Left lung (tissue), 10 donors: ENCODE data around the gene SACS. TPM values are rescaled to one million over a fixed set of nuclear protein-coding genes. Genes with fewer than 3 reads are reported as not detected.

ENCODE experiments used
- ATAC-seq: fragments of 200-7000 bp; cut with Tn5 transposase; one replicate; pipeline ENCODE4 v1.9.1; 2020; ENCODE audit warnings: moderate library complexity
- DNase-seq, 4 donors: peaks; one replicate each; pipeline ENCODE4 v3.0.0-alpha.2; 2013 to 2020
- H3K27ac ChIP-seq, 2 donors: fragments of 200-600 bp; sonication (generic) in 1 of 2; one replicate each; pipeline versions ENCODE4 v1.5.0 to v1.8.0; 2020 to 2021
- H3K27me3 ChIP-seq, 2 donors: fragments of 200-600 bp; sonication (generic) in 1 of 2; one replicate each; pipeline versions ENCODE4 v1.5.0 to v1.8.0; 2020 to 2021
- H3K36me3 ChIP-seq, 2 donors: fragments of 200-600 bp; sonication (generic) in 1 of 2; one replicate each; pipeline versions ENCODE4 v1.5.0 to v1.8.0; 2020 to 2021
- H3K4me1 ChIP-seq, 2 donors: fragments of 200-600 bp; one replicate each; pipeline ENCODE4 v1.8.0; 2021
- H3K4me3 ChIP-seq, 2 donors: fragments of 200-600 bp; sonication (generic) in 1 of 2; one replicate each; pipeline versions ENCODE4 v1.5.0 to v1.8.0; 2020 to 2021; ENCODE audit warnings: mild to moderate bottlenecking in 1 of 2
- H3K9me3 ChIP-seq, 2 donors: fragments of 200-600 bp; sonication (generic) in 1 of 2; one replicate each; pipeline versions ENCODE4 v1.5.0 to v1.8.0; 2020 to 2021
- CTCF ChIP-seq, 2 donors: fragments of 200-600 bp; sonication (generic) in 1 of 2; IDR thresholded peaks; one replicate each; pipeline versions ENCODE4 v1.5.0 to v1.8.0; 2021; ENCODE audit warnings: antibody characterized with exemption in 2 of 2
- intact Hi-C, 2 donors: fragments of 100-400 bp; cut with DNase I; formaldehyde crosslinking; loops; one replicate each; pipeline versions ENCODE4 v1.11.2 to v1.14.2; 2022
- polyA plus RNA-seq, 6 donors: library from polyadenylated mRNA; unstranded; fragments of 120-200 nt; gene quantifications; one replicate each; pipeline ENCODE4 v1.2.1, GENCODE V29; 2013; ENCODE audit not compliant: insufficient read length in 6 of 6
- total RNA-seq, 2 donors: library from RNA; stranded (reverse); fragmentation: NEBNext Ultra II Directional; extraction: Animal tissue kit (Norgen Biotek cat#: 25700); gene quantifications; one replicate each; pipeline ENCODE4 v1.2.1, GENCODE V29; 2021
- donor health status: DM: no; HTN: yes; CAD: no.
- donor health status: DM: no; HTN: no; CAD: no.

SACS gene
- total and polyA plus RNA-seq, 8 donors: 10.9 to 18.7 (median 15.9) TPM

- Histone ChIP-seq H3K27me3 (no peaks in the 10 kb centered on the region), H3K36me3 (no peaks in the 10 kb centered on the region), H3K9me3 (no peaks in the 10 kb centered on the region), H3K27ac (peak overlapping the region; percentile 20 to 68), H3K4me1 (peaks cover 10 to 29% of the 10 kb centered on the region in 2 donors), H3K4me3 (no peak overlapping the region)
- intact Hi-C loops: no loop called here
- DNase-seq (no peak), ATAC-seq (no peak)
- TF ChIP-seq CTCF (IDR thresholded peaks at IDR 0.05): no peak
Measured at GRCh38 chr13:23377579-23377978, 55.9 kb downstream of the SACS start.

GRCh38 chr13:23375001-23375971, 58.2 kb downstream of the SACS start:
- Histone ChIP-seq H3K27me3 (no peaks in the 10 kb centered on the region), H3K4me1 (peaks cover 8 to 29% of the 10 kb centered on the region in 2 donors), H3K27ac (peak overlapping the region; percentile 85 to 86), H3K4me3 (peak overlapping the region; percentile 65 to 86), H3K9me3 (no peaks in the 10 kb centered on the region), H3K36me3 (peaks cover 0 to 8% of the 10 kb centered on the region in 2 donors)
- peak; percentile 86 to 99 (median 96) for DNase-seq
- peak; percentile 99 for ATAC-seq
- intact Hi-C loops: no loop called here
- TF ChIP-seq CTCF (IDR thresholded peaks at IDR 0.05): peak in 1 of 2 donors; percentile 37

- H3K27ac ChIP-seq: no peak overlapping the region
- no peak overlapping the region for H3K4me3 ChIP-seq
- intact Hi-C loops: no loop called here
- DNase-seq (peak in 1 of 4 donors; percentile 66), ATAC-seq (no peak)
- peaks cover 0 to 16% of the 10 kb centered on the region in 2 donors for H3K4me1 ChIP-seq
- H3K36me3 ChIP-seq: peaks cover 0 to 35% of the 10 kb centered on the region in 2 donors
- H3K27me3 ChIP-seq: no peaks in the 10 kb centered on the region
- no peaks in the 10 kb centered on the region for H3K9me3 ChIP-seq
- no peak for TF ChIP-seq CTCF (IDR thresholded peaks at IDR 0.05)
Measured at GRCh38 chr13:23372264-23372906, 61.1 kb downstream of the SACS start.

GRCh38 chr13:23367907-23368306, 65.6 kb downstream of the SACS start:
- no peak overlapping the region for H3K4me3 ChIP-seq
- ATAC-seq (no peak), DNase-seq (no peak)
- H3K27ac ChIP-seq: no peak overlapping the region
- H3K4me1 ChIP-seq: no peaks in the 10 kb centered on the region
- intact Hi-C loops: no loop called here
- peaks cover 0 to 78% of the 10 kb centered on the region in 2 donors for H3K36me3 ChIP-seq
- no peaks in the 10 kb centered on the region for H3K9me3 ChIP-seq
- TF ChIP-seq CTCF (IDR thresholded peaks at IDR 0.05): no peak
- H3K27me3 ChIP-seq: no peaks in the 10 kb centered on the region

GRCh38 chr13:23365652-23366051, 67.8 kb downstream of the SACS start:
- intact Hi-C loops: no loop called here
- H3K36me3 ChIP-seq: peaks cover 0 to 87% of the 10 kb centered on the region in 2 donors
- H3K4me1 ChIP-seq: no peaks in the 10 kb centered on the region
- no peak for DNase-seq
- no peak for ATAC-seq
- no peaks in the 10 kb centered on the region for H3K27me3 ChIP-seq
- no peak overlapping the region for H3K4me3 ChIP-seq
- no peaks in the 10 kb centered on the region for H3K9me3 ChIP-seq
- no peak overlapping the region for H3K27ac ChIP-seq
- no peak for TF ChIP-seq CTCF (IDR thresholded peaks at IDR 0.05)
